ENCODE results near the gene GPX2. TPM values are rescaled to one million over a fixed set of nuclear protein-coding genes. Genes with fewer than 3 reads are reported as not detected.

Gene GPX2
- total and polyA plus RNA-seq, 7 experiments from 2014 or later = not detected

- H3K27ac Mint-ChIP-seq = no peak overlapping the region
- intact Hi-C loops (cut with micrococcal nuclease) = no loop called here
- peaks cover 0 to 30% (median 0%) of the 10 kb centered on the region in 5 donors for H3K36me3 Mint-ChIP-seq
- H3K27me3 Mint-ChIP-seq = no peaks in the 10 kb centered on the region
- Histone ChIP-seq H3K4me1 (ENCODE audit: control insufficient read depth in 2 of 2, insufficient read depth in 2 of 2, low read length in 2 of 2) (no peaks in the 10 kb centered on the region), H3K27me3 (ENCODE audit: control insufficient read depth in 2 of 2, insufficient read depth in 2 of 2, low read length in 2 of 2) (no peaks in the 10 kb centered on the region), H3K4me3 (ENCODE audit: low read length) (no peak overlapping the region), H3K9me3 (ENCODE audit: control insufficient read depth in 2 of 3, low read length in 3 of 3) (no peaks in the 10 kb centered on the region), H3K27ac (ENCODE audit: low read depth, low read length) (no peak overlapping the region), H3K36me3 (ENCODE audit: control insufficient read depth in 2 of 3, insufficient read depth in 3 of 3, low read length in 3 of 3) (peaks cover 0 to 10% (median 0%) of the 10 kb centered on the region in 3 experiments)
- ChIA-PET CTCF (interaction anchor here (1.3 kb wide), 1 partner anchor 65 kb away, joined by 3 read pairs; no protein-coding TSS in a partner anchor), POLR2A (interaction anchor here (1.4 kb wide), 1 partner anchor 42 kb away, joined by 4 read pairs; the partner anchor contains the start of gene CHURC1)
- H3K4me3 Mint-ChIP-seq = no peak overlapping the region
- no peak for ATAC-seq
- no peaks in the 10 kb centered on the region for H3K9me3 Mint-ChIP-seq
- peaks cover 12 to 36% (median 24%) of the 10 kb centered on the region in 7 donors for H3K4me1 Mint-ChIP-seq
- DNase-seq = no peak
These were observed 14.3 kb upstream of the GPX2 start for GRCh38 chr14:64956697-64957406.

GRCh38 chr14:64955297-64955696, 12.8 kb upstream of the GPX2 start:
- CTCF ChIA-PET = no interaction called here
- intact Hi-C loops (cut with micrococcal nuclease) = loop anchor here in 1 of 2 donors (2.0 kb wide), 1 partner anchor 16 kb away; no protein-coding TSS in a partner anchor

GRCh38 chr14:64954491-64955240, 12.1 kb upstream of the GPX2 start:
- H3K36me3 Mint-ChIP-seq = peaks cover 0 to 47% (median 3%) of the 10 kb centered on the region in 5 donors
- Histone ChIP-seq H3K27me3 (ENCODE audit: control insufficient read depth in 2 of 2, insufficient read depth in 2 of 2, low read length in 2 of 2) (no peaks in the 10 kb centered on the region), H3K4me3 (ENCODE audit: low read length) (no peak overlapping the region), H3K4me1 (ENCODE audit: control insufficient read depth in 2 of 2, insufficient read depth in 2 of 2, low read length in 2 of 2) (no peaks in the 10 kb centered on the region), H3K27ac (ENCODE audit: low read depth, low read length) (no peak overlapping the region), H3K36me3 (ENCODE audit: control insufficient read depth in 2 of 3, insufficient read depth in 3 of 3, low read length in 3 of 3) (peaks cover 0 to 26% (median 0%) of the 10 kb centered on the region in 3 experiments), H3K9me3 (ENCODE audit: control insufficient read depth in 2 of 3, low read length in 3 of 3) (no peaks in the 10 kb centered on the region)
- POLR2A ChIA-PET = no interaction called here
- intact Hi-C loops (cut with micrococcal nuclease) = loop anchor here in 1 of 2 donors (2.0 kb wide), 1 partner anchor 16 kb away; no protein-coding TSS in a partner anchor
- no peak for DNase-seq
- peaks cover 12 to 30% (median 16%) of the 10 kb centered on the region in 7 donors for H3K4me1 Mint-ChIP-seq
- no peaks in the 10 kb centered on the region for H3K27me3 Mint-ChIP-seq
- no peak for ATAC-seq
- peak overlapping the region in 3 of 9 donors; percentile 21 to 59 (median 26) for H3K27ac Mint-ChIP-seq
- no peaks in the 10 kb centered on the region for H3K9me3 Mint-ChIP-seq
- H3K4me3 Mint-ChIP-seq = no peak overlapping the region
- CTCF ChIA-PET = no interaction called here

More at GRCh38 chr14:64955297-64955696, 12.8 kb upstream of the GPX2 start:
- no peaks in the 10 kb centered on the region for H3K4me1 ChIP-seq (ENCODE audit: control insufficient read depth in 2 of 2, insufficient read depth in 2 of 2, low read length in 2 of 2)
- no peaks in the 10 kb centered on the region for H3K27me3 ChIP-seq (ENCODE audit: control insufficient read depth in 2 of 2, insufficient read depth in 2 of 2, low read length in 2 of 2)
- no peaks in the 10 kb centered on the region for H3K27me3 Mint-ChIP-seq
- no peak overlapping the region for H3K4me3 ChIP-seq (ENCODE audit: low read length)
- no peak overlapping the region for H3K4me3 Mint-ChIP-seq
- H3K9me3 Mint-ChIP-seq = no peaks in the 10 kb centered on the region
- POLR2A ChIA-PET = no interaction called here
- ATAC-seq (no peak), DNase-seq (no peak)
- no peak overlapping the region for H3K27ac ChIP-seq (ENCODE audit: low read depth, low read length)
- H3K36me3 ChIP-seq (ENCODE audit: control insufficient read depth in 2 of 3, insufficient read depth in 3 of 3, low read length in 3 of 3) = peaks cover 0 to 26% (median 0%) of the 10 kb centered on the region in 3 experiments
- H3K9me3 ChIP-seq (ENCODE audit: control insufficient read depth in 2 of 3, low read length in 3 of 3) = no peaks in the 10 kb centered on the region
- peak overlapping the region in 2 of 9 donors; percentile 8 to 46 for H3K27ac Mint-ChIP-seq
- peaks cover 0 to 43% (median 3%) of the 10 kb centered on the region in 5 donors for H3K36me3 Mint-ChIP-seq
- peaks cover 12 to 30% (median 18%) of the 10 kb centered on the region in 7 donors for H3K4me1 Mint-ChIP-seq

- ChIA-PET CTCF (interaction anchor here (1.1 kb wide), 1 partner anchor 29 kb away, joined by 3 read pairs; no protein-coding TSS in a partner anchor), POLR2A (interaction anchor here (0.5 to 1.6 kb wide), 3 partner anchors 13 to 173 kb away, joined by 3 to 7 read pairs (median 3); no protein-coding TSS in a partner anchor)
- Mint-ChIP-seq H3K27me3 (no peaks in the 10 kb centered on the region), H3K4me1 (peaks cover 12 to 30% (median 17%) of the 10 kb centered on the region in 7 donors), H3K27ac (no peak overlapping the region), H3K36me3 (peaks cover 1 to 54% (median 9%) of the 10 kb centered on the region in 5 donors), H3K4me3 (no peak overlapping the region), H3K9me3 (no peaks in the 10 kb centered on the region)
- H3K9me3 ChIP-seq (ENCODE audit: control insufficient read depth in 2 of 3, low read length in 3 of 3) = no peaks in the 10 kb centered on the region
- H3K27me3 ChIP-seq (ENCODE audit: control insufficient read depth in 2 of 2, insufficient read depth in 2 of 2, low read length in 2 of 2) = no peaks in the 10 kb centered on the region
- ATAC-seq = no peak
- intact Hi-C loops (cut with micrococcal nuclease) = loop anchor here in 1 of 2 donors (2.0 kb wide), 1 partner anchor 15 kb away; no protein-coding TSS in a partner anchor
- no peak overlapping the region for H3K4me3 ChIP-seq (ENCODE audit: low read length)
- no peak overlapping the region for H3K27ac ChIP-seq (ENCODE audit: low read depth, low read length)
- H3K4me1 ChIP-seq (ENCODE audit: control insufficient read depth in 2 of 2, insufficient read depth in 2 of 2, low read length in 2 of 2) = no peaks in the 10 kb centered on the region
- DNase-seq = no peak
- peaks cover 0 to 28% (median 0%) of the 10 kb centered on the region in 3 experiments for H3K36me3 ChIP-seq (ENCODE audit: control insufficient read depth in 2 of 3, insufficient read depth in 3 of 3, low read length in 3 of 3)
These were observed 11.1 kb upstream of the GPX2 start for GRCh38 chr14:64953661-64954060.

GRCh38 chr14:64953310-64953654, 10.7 kb upstream of the GPX2 start:
- POLR2A ChIA-PET = interaction anchor here (0.7 to 1.6 kb wide), 2 partner anchors 13 to 24 kb away, joined by 3 to 7 read pairs; no protein-coding TSS in a partner anchor
- Histone ChIP-seq H3K4me3 (ENCODE audit: low read length) (no peak overlapping the region), H3K9me3 (ENCODE audit: control insufficient read depth in 2 of 3, low read length in 3 of 3) (no peaks in the 10 kb centered on the region), H3K4me1 (ENCODE audit: control insufficient read depth in 2 of 2, insufficient read depth in 2 of 2, low read length in 2 of 2) (no peaks in the 10 kb centered on the region), H3K36me3 (ENCODE audit: control insufficient read depth in 2 of 3, insufficient read depth in 3 of 3, low read length in 3 of 3) (peaks cover 0 to 32% (median 0%) of the 10 kb centered on the region in 3 experiments), H3K27me3 (ENCODE audit: control insufficient read depth in 2 of 2, insufficient read depth in 2 of 2, low read length in 2 of 2) (no peaks in the 10 kb centered on the region), H3K27ac (ENCODE audit: low read depth, low read length) (no peak overlapping the region)
- ATAC-seq = no peak
- no peaks in the 10 kb centered on the region for H3K27me3 Mint-ChIP-seq
- H3K9me3 Mint-ChIP-seq = no peaks in the 10 kb centered on the region
- CTCF ChIA-PET = interaction anchor here (1.1 to 1.3 kb wide), 2 partner anchors 28 to 62 kb away, joined by 3 to 4 read pairs; no protein-coding TSS in a partner anchor
- H3K4me1 Mint-ChIP-seq = peaks cover 12 to 27% (median 17%) of the 10 kb centered on the region in 7 donors
- no peak for DNase-seq
- intact Hi-C loops (cut with micrococcal nuclease) = no loop called here
- no peak overlapping the region for H3K4me3 Mint-ChIP-seq
- H3K27ac Mint-ChIP-seq = peak overlapping the region in 2 of 9 donors; percentile 39 to 41
- H3K36me3 Mint-ChIP-seq = peaks cover 1 to 58% (median 11%) of the 10 kb centered on the region in 5 donors

- Histone ChIP-seq H3K9me3 (ENCODE audit: control insufficient read depth in 2 of 3, low read length in 3 of 3) (no peaks in the 10 kb centered on the region), H3K27me3 (ENCODE audit: control insufficient read depth in 2 of 2, insufficient read depth in 2 of 2, low read length in 2 of 2) (no peaks in the 10 kb centered on the region), H3K27ac (ENCODE audit: low read depth, low read length) (no peak overlapping the region), H3K36me3 (ENCODE audit: control insufficient read depth in 2 of 3, insufficient read depth in 3 of 3, low read length in 3 of 3) (peaks cover 0 to 37% (median 0%) of the 10 kb centered on the region in 3 experiments), H3K4me3 (ENCODE audit: low read length) (no peak overlapping the region), H3K4me1 (ENCODE audit: control insufficient read depth in 2 of 2, insufficient read depth in 2 of 2, low read length in 2 of 2) (no peaks in the 10 kb centered on the region)
- Mint-ChIP-seq H3K4me3 (peak overlapping the region in 2 of 10 donors; percentile 4 to 17), H3K36me3 (peaks cover 1 to 63% (median 11%) of the 10 kb centered on the region in 5 donors), H3K9me3 (no peaks in the 10 kb centered on the region), H3K27ac (peak overlapping the region in 7 of 9 donors; percentile 1 to 41 (median 31)), H3K27me3 (no peaks in the 10 kb centered on the region), H3K4me1 (peaks cover 12 to 26% (median 18%) of the 10 kb centered on the region in 7 donors)
- ATAC-seq = no peak
- ChIA-PET POLR2A (interaction anchor here (0.7 to 1.6 kb wide), 2 partner anchors 12 to 24 kb away, joined by 3 to 7 read pairs; no protein-coding TSS in a partner anchor), CTCF (interaction anchor here (1.1 to 1.3 kb wide), 2 partner anchors 28 to 61 kb away, joined by 3 to 4 read pairs; no protein-coding TSS in a partner anchor)
- intact Hi-C loops (cut with micrococcal nuclease) = no loop called here
- DNase-seq = no peak
These were observed 10.2 kb upstream of the GPX2 start for GRCh38 chr14:64952598-64953309.
